IMR-90 (cell line): ENCODE results near the gene LPAR1.

Experiments
- CEBPB ChIP-seq: IDR thresholded peaks from 2 replicates; pipeline ENCODE4 v1.6.1; 2012; ENCODE audit warnings: low read depth, low read length, improper control_type of control experiment
- CHD1 ChIP-seq: IDR thresholded peaks from 2 replicates; pipeline ENCODE4 v1.6.1; 2012; ENCODE audit warnings: low read depth, low read length, improper control_type of control experiment
- FOS ChIP-seq: fragments of 150-350 bp; IDR thresholded peaks from 2 replicates; pipeline ENCODE4 v1.6.1; 2016; ENCODE audit warnings: low read depth, low read length
- MAZ ChIP-seq: IDR thresholded peaks from 2 replicates; pipeline ENCODE4 v1.6.1; 2012; ENCODE audit warnings: low read depth, mild to moderate bottlenecking, low read length, improper control_type of control experiment, moderate library complexity, borderline replicate concordance
- NFE2L2 ChIP-seq: fragments of 150-350 bp; IDR thresholded peaks from 2 replicates; pipeline ENCODE4 v1.6.1; 2016; ENCODE audit warnings: low read depth, mild to moderate bottlenecking, low read length
- POLR2A ChIP-seq: IDR thresholded peaks from 2 replicates; pipeline ENCODE4 v1.6.1; 2012; ENCODE audit warnings: mild to moderate bottlenecking, low read depth, low read length
- RAD21 ChIP-seq: IDR thresholded peaks from 2 replicates; pipeline ENCODE4 v1.6.1; 2012; ENCODE audit warnings: low read length, improper control_type of control experiment
- RCOR1 ChIP-seq: IDR thresholded peaks from 2 replicates; pipeline ENCODE4 v1.6.1; 2012; ENCODE audit warnings: mild to moderate bottlenecking, low read length, improper control_type of control experiment; ENCODE audit not compliant: insufficient replicate concordance
- SMC3 ChIP-seq: fragments of 150-350 bp; IDR thresholded peaks from 2 replicates; pipeline ENCODE4 v1.6.1; 2016; ENCODE audit warnings: low read depth, mild to moderate bottlenecking, antibody characterized with exemption, low read length, moderate library complexity
- TF ChIP-seq, protein P1 (sequence below): conservative IDR thresholded peaks from 2 replicates; pipeline ENCODE4 v1.5.1; 2012; ENCODE audit warnings: mild to moderate bottlenecking, low read depth, low read length, improper control_type of control experiment
- TF ChIP-seq, protein P2 (sequence below): fragments of 150-350 bp; IDR thresholded peaks from 2 replicates; pipeline ENCODE4 v1.6.1; 2017; ENCODE audit warnings: mild to moderate bottlenecking, antibody characterized with exemption, low read length, low read depth
- TF ChIP-seq, protein P3 (sequence below): fragments of 150-350 bp; IDR thresholded peaks from 2 replicates; pipeline ENCODE4 v1.6.1; 2016; ENCODE audit warnings: low read depth, mild to moderate bottlenecking, low read length, moderate library complexity, borderline replicate concordance

DNA sequence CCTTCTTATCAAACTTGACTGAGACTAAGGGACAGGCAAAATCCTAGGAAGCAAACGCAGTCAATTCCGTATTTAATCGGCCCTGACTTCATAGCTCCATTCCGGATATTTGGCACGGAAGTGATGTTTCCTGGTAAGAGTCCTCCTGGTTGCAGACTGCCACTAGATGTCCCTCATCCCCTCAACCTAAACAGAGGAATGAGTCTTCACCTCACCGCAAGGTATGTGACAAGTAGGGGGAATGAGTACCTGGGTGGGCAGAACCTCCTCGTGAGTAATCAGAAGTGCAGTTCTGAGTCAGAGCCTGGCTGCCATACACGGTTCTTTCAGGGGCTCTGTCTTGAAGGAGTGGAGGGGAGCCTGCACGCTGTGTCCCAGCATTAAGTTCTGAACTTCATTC is 196.1 kb downstream of the LPAR1 start:
- TF ChIP-seq, protein P1, sequence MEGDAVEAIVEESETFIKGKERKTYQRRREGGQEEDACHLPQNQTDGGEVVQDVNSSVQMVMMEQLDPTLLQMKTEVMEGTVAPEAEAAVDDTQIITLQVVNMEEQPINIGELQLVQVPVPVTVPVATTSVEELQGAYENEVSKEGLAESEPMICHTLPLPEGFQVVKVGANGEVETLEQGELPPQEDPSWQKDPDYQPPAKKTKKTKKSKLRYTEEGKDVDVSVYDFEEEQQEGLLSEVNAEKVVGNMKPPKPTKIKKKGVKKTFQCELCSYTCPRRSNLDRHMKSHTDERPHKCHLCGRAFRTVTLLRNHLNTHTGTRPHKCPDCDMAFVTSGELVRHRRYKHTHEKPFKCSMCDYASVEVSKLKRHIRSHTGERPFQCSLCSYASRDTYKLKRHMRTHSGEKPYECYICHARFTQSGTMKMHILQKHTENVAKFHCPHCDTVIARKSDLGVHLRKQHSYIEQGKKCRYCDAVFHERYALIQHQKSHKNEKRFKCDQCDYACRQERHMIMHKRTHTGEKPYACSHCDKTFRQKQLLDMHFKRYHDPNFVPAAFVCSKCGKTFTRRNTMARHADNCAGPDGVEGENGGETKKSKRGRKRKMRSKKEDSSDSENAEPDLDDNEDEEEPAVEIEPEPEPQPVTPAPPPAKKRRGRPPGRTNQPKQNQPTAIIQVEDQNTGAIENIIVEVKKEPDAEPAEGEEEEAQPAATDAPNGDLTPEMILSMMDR: no peak
- TF ChIP-seq RAD21 (no peak), CHD1 (no peak), NFE2L2 (no peak), CEBPB (no peak), POLR2A (no peak), SMC3 (no peak), MAZ (no peak), FOS (no peak), RCOR1 (no peak)
- TF ChIP-seq, protein P2, sequence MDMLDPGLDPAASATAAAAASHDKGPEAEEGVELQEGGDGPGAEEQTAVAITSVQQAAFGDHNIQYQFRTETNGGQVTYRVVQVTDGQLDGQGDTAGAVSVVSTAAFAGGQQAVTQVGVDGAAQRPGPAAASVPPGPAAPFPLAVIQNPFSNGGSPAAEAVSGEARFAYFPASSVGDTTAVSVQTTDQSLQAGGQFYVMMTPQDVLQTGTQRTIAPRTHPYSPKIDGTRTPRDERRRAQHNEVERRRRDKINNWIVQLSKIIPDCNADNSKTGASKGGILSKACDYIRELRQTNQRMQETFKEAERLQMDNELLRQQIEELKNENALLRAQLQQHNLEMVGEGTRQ: no peak
- TF ChIP-seq, protein P3, sequence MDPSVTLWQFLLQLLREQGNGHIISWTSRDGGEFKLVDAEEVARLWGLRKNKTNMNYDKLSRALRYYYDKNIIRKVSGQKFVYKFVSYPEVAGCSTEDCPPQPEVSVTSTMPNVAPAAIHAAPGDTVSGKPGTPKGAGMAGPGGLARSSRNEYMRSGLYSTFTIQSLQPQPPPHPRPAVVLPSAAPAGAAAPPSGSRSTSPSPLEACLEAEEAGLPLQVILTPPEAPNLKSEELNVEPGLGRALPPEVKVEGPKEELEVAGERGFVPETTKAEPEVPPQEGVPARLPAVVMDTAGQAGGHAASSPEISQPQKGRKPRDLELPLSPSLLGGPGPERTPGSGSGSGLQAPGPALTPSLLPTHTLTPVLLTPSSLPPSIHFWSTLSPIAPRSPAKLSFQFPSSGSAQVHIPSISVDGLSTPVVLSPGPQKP: no peak
